Caco-2 (cell line): ENCODE results near the gene DOCK2. TPM values are rescaled to one million over a fixed set of nuclear protein-coding genes. Genes with fewer than 3 reads are reported as not detected.

Source experiments
- BruUV-seq: library from RNA; stranded (reverse); fragments of 400-500 nt; replicated peaks from 2 replicates; lab custom pipeline; 2021; lab: Mats Ljungman, UMichigan
- CTCF ChIA-PET: fragments of 300-600 bp; sonication (Branson Sonifier 250); formaldehyde crosslinking; loops from one replicate; lab custom pipeline; 2022; ENCODE audit warnings: antibody characterized with exemption; lab: Charles Lee
- POLR2A ChIA-PET: fragments of 300-600 bp; sonication (Branson Sonifier 250); formaldehyde crosslinking; loops from one replicate; lab custom pipeline; 2022; ENCODE audit warnings: antibody characterized with exemption; lab: Charles Lee
- DNase-seq, 2 experiments: peaks; one replicate each; pipeline versions ENCODE4 v3.0.0 to v3.0.0-alpha.2; 2020 to 2022
- H3K27me3 ChIP-seq: replicated peaks from 2 replicates; pipeline ENCODE4 v1.6.0; 2011; ENCODE audit warnings: low read length; ENCODE audit not compliant: control insufficient read depth, insufficient read depth
- H3K36me3 ChIP-seq: 2 replicates; pipeline ENCODE4 v1.5.1; 2011; ENCODE audit warnings: low read length; ENCODE audit not compliant: control insufficient read depth, insufficient read depth
- H3K4me1 ChIP-seq: fragments of 250-450 bp; sonication (Bioruptor Pico); 2 replicates; pipeline ENCODE4 v1.5.1; 2020; ENCODE audit warnings: mild to moderate bottlenecking
- H3K4me3 ChIP-seq: 2 replicates; pipeline ENCODE4 v1.5.1; 2011; ENCODE audit warnings: low read depth, mild to moderate bottlenecking, control low read depth, low read length
- H3K9me3 ChIP-seq: fragments of 250-450 bp; sonication (Bioruptor Pico); 2 replicates; pipeline ENCODE4 v1.5.1; 2020; ENCODE audit warnings: mild to moderate bottlenecking, moderate library complexity
- H3K27ac Mint-ChIP-seq: one replicate; pipeline ENCODE4 v1.8.0; 2022; ENCODE audit warnings: mixed read lengths; ENCODE audit not compliant: unreplicated experiment
- H3K27me3 Mint-ChIP-seq: one replicate; pipeline ENCODE4 v1.8.0; 2022; ENCODE audit warnings: mixed read lengths; ENCODE audit not compliant: insufficient read depth, unreplicated experiment
- H3K36me3 Mint-ChIP-seq: one replicate; pipeline ENCODE4 v1.8.0; 2022; ENCODE audit warnings: mild to moderate bottlenecking, mixed read lengths; ENCODE audit not compliant: insufficient read depth, unreplicated experiment
- H3K4me1 Mint-ChIP-seq: one replicate; pipeline ENCODE4 v1.8.0; 2022; ENCODE audit warnings: low read depth, mixed read lengths; ENCODE audit not compliant: unreplicated experiment
- H3K4me3 Mint-ChIP-seq: one replicate; pipeline ENCODE4 v1.8.0; 2022; ENCODE audit warnings: mild to moderate bottlenecking, moderate library complexity, mixed read lengths; ENCODE audit not compliant: unreplicated experiment
- H3K9me3 Mint-ChIP-seq: one replicate; pipeline ENCODE4 v1.8.0; 2022; ENCODE audit warnings: mixed read lengths; ENCODE audit not compliant: unreplicated experiment
- CTCF ChIP-seq, 2 experiments: fragments of 200-600 bp in 1 of 2; IDR thresholded peaks; 1 replicate in 1 of 2; 2 replicates in 1 of 2; pipeline versions ENCODE4 v1.5.1 to v1.8.0; 2011 to 2022; ENCODE audit warnings: antibody characterized with exemption in 1 of 2, control low read depth in 1 of 2, inconsistent platforms in 1 of 2, low read depth in 1 of 2, low read length in 1 of 2, mild to moderate bottlenecking in 1 of 2, moderate library complexity in 1 of 2; ENCODE audit not compliant: insufficient read depth in 1 of 2, severe bottlenecking in 1 of 2, unreplicated experiment in 1 of 2
- intact Hi-C: fragments of 100-400 bp; cut with micrococcal nuclease; formaldehyde crosslinking; loops from one replicate; pipeline ENCODE4 v1.10.0; 2022; ENCODE audit not compliant: unreplicated experiment
- total RNA-seq: library from RNA; stranded (reverse); gene quantifications from 2 replicates; pipeline ENCODE4 v1.2.3, GENCODE V29; 2022

The DOCK2 gene
- total RNA-seq, 1 experiment from 2014 or later: 0.09 TPM

- Mint-ChIP-seq H3K36me3 (no peaks in the 10 kb centered on the region), H3K4me3 (no peak overlapping the region), H3K27me3 (peaks cover 15% of the 10 kb centered on the region), H3K4me1 (no peaks in the 10 kb centered on the region), H3K27ac (no peak overlapping the region), H3K9me3 (peaks cover 11% of the 10 kb centered on the region)
- BruUV-seq: no TSS peak
- H3K4me1 ChIP-seq: no peaks in the 10 kb centered on the region
- H3K36me3 ChIP-seq: no peaks in the 10 kb centered on the region
- intact Hi-C loops: no loop called here
- ChIA-PET CTCF (no interaction called here), POLR2A (no interaction called here)
- H3K4me3 ChIP-seq: no peak overlapping the region
- no peak for DNase-seq
- no peak for TF ChIP-seq CTCF (IDR thresholded peaks at IDR 0.05; ENCODE audit: insufficient read depth in 1 of 2, low read depth in 1 of 2, low read length in 1 of 2, severe bottlenecking in 1 of 2, unreplicated experiment in 1 of 2)
- H3K9me3 ChIP-seq: peaks cover 9% of the 10 kb centered on the region; the same call in 1 of the 2 replicates
- H3K27me3 ChIP-seq: no peaks in the 10 kb centered on the region
Measured at GRCh38 chr5:170121321-170121720, 484.2 kb downstream of the DOCK2 start.

- POLR2A ChIA-PET: no interaction called here
- BruUV-seq: no TSS peak
- peaks cover 17% of the 10 kb centered on the region; the same call in 1 of the 2 replicates for H3K9me3 ChIP-seq
- no peak for DNase-seq
- Mint-ChIP-seq H3K4me3 (no peak overlapping the region), H3K4me1 (no peaks in the 10 kb centered on the region), H3K27ac (no peak overlapping the region), H3K27me3 (peaks cover 6% of the 10 kb centered on the region), H3K9me3 (peaks cover 18% of the 10 kb centered on the region), H3K36me3 (no peaks in the 10 kb centered on the region)
- TF ChIP-seq CTCF (IDR thresholded peaks at IDR 0.05; ENCODE audit: insufficient read depth in 1 of 2, low read depth in 1 of 2, low read length in 1 of 2, severe bottlenecking in 1 of 2, unreplicated experiment in 1 of 2): no peak
- no peaks in the 10 kb centered on the region for H3K4me1 ChIP-seq
- no peaks in the 10 kb centered on the region for H3K27me3 ChIP-seq
- no peak overlapping the region for H3K4me3 ChIP-seq
- intact Hi-C loops: no loop called here
- no peaks in the 10 kb centered on the region for H3K36me3 ChIP-seq
- CTCF ChIA-PET: no interaction called here
Measured at GRCh38 chr5:170126061-170126460, 489.0 kb downstream of the DOCK2 start.

GRCh38 chr5:170126626-170127025 is 489.6 kb downstream of the DOCK2 start:
- ChIA-PET POLR2A (no interaction called here), CTCF (no interaction called here)
- no peak for DNase-seq
- no peaks in the 10 kb centered on the region for H3K4me1 Mint-ChIP-seq
- H3K9me3 ChIP-seq: peaks cover 17% of the 10 kb centered on the region; the same call in 1 of the 2 replicates
- no peak overlapping the region for H3K27ac Mint-ChIP-seq
- H3K36me3 ChIP-seq: no peaks in the 10 kb centered on the region
- H3K4me3 Mint-ChIP-seq: no peak overlapping the region
- peaks cover 6% of the 10 kb centered on the region for H3K27me3 Mint-ChIP-seq
- H3K4me3 ChIP-seq: no peak overlapping the region
- no peaks in the 10 kb centered on the region for H3K27me3 ChIP-seq
- peaks cover 18% of the 10 kb centered on the region for H3K9me3 Mint-ChIP-seq
- no peaks in the 10 kb centered on the region for H3K36me3 Mint-ChIP-seq
- no TSS peak for BruUV-seq
- intact Hi-C loops: no loop called here
- no peak for TF ChIP-seq CTCF (IDR thresholded peaks at IDR 0.05; ENCODE audit: insufficient read depth in 1 of 2, low read depth in 1 of 2, low read length in 1 of 2, severe bottlenecking in 1 of 2, unreplicated experiment in 1 of 2)
- H3K4me1 ChIP-seq: no peaks in the 10 kb centered on the region
